ENCODE data around the gene ZNF277.

DNA sequence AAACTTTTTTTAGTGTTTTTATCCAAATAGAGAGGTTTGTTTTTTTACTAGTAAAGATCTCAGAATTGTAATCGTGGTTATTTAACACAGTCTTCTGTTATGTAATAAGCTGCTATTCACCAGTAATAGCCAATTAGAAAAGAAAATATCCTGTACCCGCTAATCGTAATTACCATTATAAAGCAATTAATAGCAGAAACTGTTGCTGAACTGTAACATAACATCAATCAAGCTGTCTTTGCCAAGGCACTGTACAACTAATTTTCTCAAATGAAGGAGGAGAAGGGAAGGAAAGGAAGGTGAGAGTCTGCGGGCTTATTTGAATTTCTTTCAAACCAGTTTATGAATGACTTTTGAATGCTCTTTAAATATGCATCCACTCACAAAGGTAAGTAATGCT is 9.3 kb downstream of the ZNF277 start:
- TF ChIP-seq CEBPB (IDR thresholded peaks at IDR 0.05) (no peak), YY1 (IDR thresholded peaks at IDR 0.05; ENCODE audit: low read depth) (no peak), TAF1 (IDR thresholded peaks at IDR 0.05; ENCODE audit: low read depth) (no peak), USF1 (IDR thresholded peaks at IDR 0.05) (no peak), TCF12 (IDR thresholded peaks at IDR 0.05; ENCODE audit: low read depth) (no peak), EP300 (IDR thresholded peaks at IDR 0.05; ENCODE audit: borderline replicate concordance) (no peak), RAD21 (IDR thresholded peaks at IDR 0.05; ENCODE audit: low read depth) (no peak), CREB1 (IDR thresholded peaks at IDR 0.05; ENCODE audit: low read depth) (no peak), EGR1 (IDR thresholded peaks at IDR 0.05) (no peak)
- TF ChIP-seq, protein P1, sequence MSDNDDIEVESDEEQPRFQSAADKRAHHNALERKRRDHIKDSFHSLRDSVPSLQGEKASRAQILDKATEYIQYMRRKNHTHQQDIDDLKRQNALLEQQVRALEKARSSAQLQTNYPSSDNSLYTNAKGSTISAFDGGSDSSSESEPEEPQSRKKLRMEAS (IDR thresholded peaks at IDR 0.05): no peak
- TF ChIP-seq, protein P2, sequence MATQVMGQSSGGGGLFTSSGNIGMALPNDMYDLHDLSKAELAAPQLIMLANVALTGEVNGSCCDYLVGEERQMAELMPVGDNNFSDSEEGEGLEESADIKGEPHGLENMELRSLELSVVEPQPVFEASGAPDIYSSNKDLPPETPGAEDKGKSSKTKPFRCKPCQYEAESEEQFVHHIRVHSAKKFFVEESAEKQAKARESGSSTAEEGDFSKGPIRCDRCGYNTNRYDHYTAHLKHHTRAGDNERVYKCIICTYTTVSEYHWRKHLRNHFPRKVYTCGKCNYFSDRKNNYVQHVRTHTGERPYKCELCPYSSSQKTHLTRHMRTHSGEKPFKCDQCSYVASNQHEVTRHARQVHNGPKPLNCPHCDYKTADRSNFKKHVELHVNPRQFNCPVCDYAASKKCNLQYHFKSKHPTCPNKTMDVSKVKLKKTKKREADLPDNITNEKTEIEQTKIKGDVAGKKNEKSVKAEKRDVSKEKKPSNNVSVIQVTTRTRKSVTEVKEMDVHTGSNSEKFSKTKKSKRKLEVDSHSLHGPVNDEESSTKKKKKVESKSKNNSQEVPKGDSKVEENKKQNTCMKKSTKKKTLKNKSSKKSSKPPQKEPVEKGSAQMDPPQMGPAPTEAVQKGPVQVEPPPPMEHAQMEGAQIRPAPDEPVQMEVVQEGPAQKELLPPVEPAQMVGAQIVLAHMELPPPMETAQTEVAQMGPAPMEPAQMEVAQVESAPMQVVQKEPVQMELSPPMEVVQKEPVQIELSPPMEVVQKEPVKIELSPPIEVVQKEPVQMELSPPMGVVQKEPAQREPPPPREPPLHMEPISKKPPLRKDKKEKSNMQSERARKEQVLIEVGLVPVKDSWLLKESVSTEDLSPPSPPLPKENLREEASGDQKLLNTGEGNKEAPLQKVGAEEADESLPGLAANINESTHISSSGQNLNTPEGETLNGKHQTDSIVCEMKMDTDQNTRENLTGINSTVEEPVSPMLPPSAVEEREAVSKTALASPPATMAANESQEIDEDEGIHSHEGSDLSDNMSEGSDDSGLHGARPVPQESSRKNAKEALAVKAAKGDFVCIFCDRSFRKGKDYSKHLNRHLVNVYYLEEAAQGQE (IDR thresholded peaks at IDR 0.05; ENCODE audit: low read depth): no peak
